KOPT-K1 (cell line): ENCODE measurements around the gene YKT6.
A peak's percentile ranks its signal among the peaks of the same experiment; 100 is the strongest.

Experiments
- H3K27ac ChIP-seq: fragments of 200-600 bp; sonication (generic); 2 replicates; pipeline ENCODE4 v1.5.1; 2016; ENCODE audit warnings: antibody characterized with exemption, mild to moderate bottlenecking, low read depth, low read length; ENCODE audit not compliant: poor library complexity, severe bottlenecking
- H3K36me3 ChIP-seq: fragments of 200-600 bp; sonication (generic); 2 replicates; pipeline ENCODE4 v1.5.1; 2017; ENCODE audit warnings: antibody characterized with exemption, mild to moderate bottlenecking, low read length, moderate library complexity; ENCODE audit not compliant: insufficient read depth
- H3K9me3 ChIP-seq: fragments of 200-600 bp; sonication (generic); 2 replicates; pipeline ENCODE4 v1.5.1; 2017; ENCODE audit warnings: antibody characterized with exemption, low read length, mild to moderate bottlenecking; ENCODE audit not compliant: insufficient read depth, poor library complexity, severe bottlenecking

Gene YKT6

DNA sequence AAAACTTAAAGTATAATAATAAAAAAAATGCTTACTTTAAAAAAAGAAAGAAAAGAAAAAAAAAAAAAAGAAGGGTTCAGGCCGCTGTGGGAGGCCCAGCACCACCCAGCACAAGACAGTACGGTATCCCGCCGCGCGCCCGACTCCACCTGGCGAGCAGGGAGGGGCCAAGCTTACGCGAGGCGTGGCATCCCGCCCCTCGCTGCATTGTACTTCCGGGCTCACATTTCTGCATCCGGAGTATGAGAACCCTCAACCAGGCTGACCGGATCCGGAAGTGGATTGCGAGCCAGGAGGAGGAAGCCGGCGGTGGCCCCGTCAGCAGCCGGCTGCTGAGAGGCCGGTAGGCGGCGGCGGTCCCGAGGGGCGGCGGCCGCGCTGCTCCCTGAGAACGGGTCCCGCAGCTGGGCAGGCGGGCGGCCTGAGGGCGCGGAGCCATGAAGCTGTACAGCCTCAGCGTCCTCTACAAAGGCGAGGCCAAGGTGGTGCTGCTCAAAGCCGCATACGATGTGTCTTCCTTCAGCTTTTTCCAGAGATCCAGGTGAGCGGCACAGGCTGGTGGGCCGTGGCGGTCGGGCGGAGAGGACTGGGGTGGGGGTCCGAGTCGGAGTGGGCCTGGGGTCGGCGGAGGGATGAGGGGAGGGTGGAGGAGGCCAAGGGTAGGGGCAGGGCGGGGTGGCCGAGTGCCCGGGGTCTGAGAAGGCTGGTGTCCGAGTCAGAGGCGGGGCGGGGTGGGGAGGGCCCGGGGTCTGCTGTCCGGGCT is at the start of gene YKT6:
TSS of gene YKT6 (plus strand) at position 280 of the 763 bp plus-strand sequence. CDS start at position 438, 158 bp downstream.
- Histone ChIP-seq H3K27ac (peak within 1 kb of the TSS; percentile 70), H3K36me3 (peaks cover 24% of the 10 kb centered on the region)

DNA sequence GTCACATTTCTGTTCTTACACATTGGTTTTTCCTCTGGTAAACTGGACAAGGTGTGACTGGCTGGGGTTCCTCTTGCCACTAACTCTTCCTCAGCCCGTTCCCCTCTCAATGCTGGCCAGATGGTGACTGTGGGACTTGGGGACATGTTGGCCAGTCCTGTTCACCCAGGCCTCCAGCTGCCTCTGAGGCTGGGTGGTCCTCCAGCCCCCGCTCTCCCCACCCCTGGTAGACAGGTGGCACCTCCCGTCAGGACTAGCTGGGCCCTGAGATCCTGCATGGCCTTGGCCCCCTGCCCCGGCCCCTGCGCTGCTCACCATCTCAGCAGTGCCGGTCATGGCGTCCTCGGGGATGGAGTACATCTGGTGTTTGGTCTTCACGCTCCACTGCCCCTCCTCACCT is 48.8 kb upstream of the YKT6 start:
- H3K27ac ChIP-seq: no peak overlapping the region
- no peaks in the 10 kb centered on the region for H3K9me3 ChIP-seq
- no peaks in the 10 kb centered on the region for H3K36me3 ChIP-seq

More for the DNA sequence above, at the start of gene YKT6:
- no peaks in the 10 kb centered on the region for H3K9me3 ChIP-seq

DNA sequence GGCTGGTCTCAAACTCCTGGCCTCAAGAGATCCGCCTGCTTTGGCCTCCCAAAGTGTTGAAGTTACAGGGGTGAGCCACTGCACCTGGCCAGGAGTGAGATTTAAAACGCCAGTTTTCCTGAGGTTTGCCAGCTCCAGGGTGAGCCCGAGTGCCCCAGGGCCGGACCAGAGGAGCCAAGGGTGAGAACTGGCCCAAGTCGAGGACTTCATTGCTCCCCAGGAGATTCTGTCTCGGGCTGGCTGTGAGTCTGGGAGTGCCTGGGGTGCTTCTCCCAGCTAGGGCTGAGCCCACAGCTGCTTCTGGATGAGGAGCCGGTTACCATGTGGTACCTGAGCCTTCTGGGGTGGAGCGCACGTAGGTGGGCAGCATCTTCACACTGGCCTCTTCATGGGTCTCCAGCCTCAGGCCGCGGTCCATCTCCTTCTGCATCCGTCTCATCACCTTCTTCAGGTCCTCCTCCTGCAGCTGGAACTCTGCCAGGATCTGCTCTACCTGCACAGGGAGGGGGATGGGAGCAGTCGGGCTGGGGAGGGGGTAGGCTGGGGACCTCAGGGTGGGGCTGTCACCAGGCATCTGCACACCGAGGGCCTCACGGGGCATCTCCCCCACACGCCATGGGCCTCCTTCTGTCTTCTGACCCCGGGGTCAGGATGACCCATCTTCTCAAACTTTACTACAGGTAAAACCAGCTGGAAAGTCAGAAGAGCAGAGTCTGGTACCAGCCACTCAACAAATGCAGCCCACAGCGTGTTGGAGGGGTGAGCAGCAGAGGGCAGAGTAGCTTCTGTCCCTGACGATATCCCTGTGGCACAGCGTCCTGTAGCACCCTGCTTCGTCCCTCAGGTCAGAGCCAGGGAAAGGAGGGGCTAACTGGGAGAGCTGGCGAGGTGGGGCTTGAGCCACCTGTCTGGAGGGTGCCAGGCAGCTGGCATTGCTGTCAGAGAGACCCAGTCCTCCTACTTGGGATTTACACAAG is 47.5 kb upstream of the YKT6 start:
- Histone ChIP-seq H3K27ac (no peak overlapping the region), H3K9me3 (no peaks in the 10 kb centered on the region), H3K36me3 (no peaks in the 10 kb centered on the region)

DNA sequence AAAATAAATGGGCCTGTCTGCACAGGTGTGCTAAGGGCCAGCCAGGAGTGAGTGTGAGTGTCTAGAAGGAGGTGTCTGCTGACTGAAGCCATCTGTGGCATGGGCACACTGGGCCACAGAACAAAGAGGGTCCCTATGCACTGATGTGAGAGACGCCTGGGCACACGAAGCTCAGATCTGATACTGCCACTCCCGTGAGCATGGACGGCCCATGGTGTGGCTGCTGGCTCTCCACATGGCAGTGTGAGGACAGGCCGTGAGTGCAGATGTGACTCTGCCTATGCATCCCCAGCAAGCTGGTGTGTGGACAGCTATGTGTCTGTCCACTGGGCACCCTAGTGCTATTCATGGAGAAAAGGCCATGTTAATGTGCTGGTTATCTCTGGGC is 46.8 kb upstream of the YKT6 start:
- no peaks in the 10 kb centered on the region for H3K36me3 ChIP-seq
- H3K27ac ChIP-seq: no peak overlapping the region
- H3K9me3 ChIP-seq: no peaks in the 10 kb centered on the region

DNA sequence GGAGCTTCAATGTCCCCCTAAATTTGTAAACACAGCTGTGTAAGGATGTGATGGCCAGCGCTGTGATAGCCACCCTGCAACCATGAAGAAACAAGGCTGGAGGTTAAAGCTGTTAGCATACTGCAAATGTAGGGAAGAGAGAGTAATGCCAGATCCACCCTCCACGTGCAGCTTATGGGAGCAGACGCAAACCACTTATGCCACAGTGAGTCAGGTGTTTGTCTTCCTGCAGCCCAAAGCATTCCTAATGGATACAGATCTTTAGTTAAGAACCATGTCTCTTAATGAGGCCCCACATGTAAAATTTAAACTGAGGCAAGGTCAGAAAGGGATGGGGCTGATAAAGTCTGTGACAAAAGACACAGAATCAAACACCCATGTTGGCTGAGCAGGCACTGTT is 46.1 kb upstream of the YKT6 start:
- no peak overlapping the region for H3K27ac ChIP-seq
- H3K36me3 ChIP-seq: no peaks in the 10 kb centered on the region
- H3K9me3 ChIP-seq: no peaks in the 10 kb centered on the region

DNA sequence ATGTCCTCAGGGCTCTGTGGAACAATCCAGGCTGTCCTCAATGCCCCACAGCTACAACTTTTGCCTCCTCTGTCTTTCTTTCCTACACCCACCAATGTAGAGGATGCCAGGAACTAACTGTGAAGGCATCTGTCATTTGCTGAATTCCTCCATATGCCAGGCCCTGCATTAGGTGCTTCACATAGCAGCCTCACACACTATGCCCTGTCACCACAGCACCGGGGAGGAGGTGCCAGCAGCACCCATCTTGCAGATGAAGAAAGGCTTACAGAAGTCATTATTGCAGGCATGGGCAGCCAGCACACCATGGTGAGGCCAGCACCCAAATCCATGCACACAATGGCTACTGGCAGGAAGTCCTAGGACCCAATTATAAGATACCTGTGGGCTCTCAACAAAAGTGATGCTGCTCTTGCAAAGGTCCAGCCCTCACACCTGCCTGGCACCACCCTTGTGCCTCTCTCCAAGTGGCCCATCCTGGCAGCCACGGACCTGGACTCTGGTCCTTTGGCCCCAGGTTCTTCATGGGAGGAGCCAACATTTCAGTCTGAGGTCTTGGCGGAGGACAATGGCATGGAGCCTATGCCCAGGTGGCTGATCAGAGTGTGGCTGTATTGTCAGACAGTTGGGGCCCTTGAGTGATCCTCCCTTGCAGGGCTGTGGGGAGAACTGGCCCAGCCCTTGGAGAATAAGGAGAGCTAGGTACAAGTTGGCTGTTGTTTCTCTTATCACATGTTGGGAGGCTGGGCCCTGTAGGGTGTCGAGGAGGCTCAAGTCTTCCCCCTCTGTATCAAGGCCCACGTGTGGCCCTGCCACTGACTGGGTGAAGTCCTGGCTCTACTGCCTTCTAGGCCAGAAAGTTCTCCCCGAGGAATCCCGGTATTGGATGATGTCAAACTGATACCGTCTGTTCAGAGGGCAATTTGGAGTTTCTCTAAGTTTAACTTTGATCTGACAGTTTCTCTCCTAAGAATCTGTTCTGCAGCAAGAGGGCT is 45.3 kb upstream of the YKT6 start:
- H3K36me3 ChIP-seq: no peaks in the 10 kb centered on the region
- no peak overlapping the region for H3K27ac ChIP-seq
- no peaks in the 10 kb centered on the region for H3K9me3 ChIP-seq

DNA sequence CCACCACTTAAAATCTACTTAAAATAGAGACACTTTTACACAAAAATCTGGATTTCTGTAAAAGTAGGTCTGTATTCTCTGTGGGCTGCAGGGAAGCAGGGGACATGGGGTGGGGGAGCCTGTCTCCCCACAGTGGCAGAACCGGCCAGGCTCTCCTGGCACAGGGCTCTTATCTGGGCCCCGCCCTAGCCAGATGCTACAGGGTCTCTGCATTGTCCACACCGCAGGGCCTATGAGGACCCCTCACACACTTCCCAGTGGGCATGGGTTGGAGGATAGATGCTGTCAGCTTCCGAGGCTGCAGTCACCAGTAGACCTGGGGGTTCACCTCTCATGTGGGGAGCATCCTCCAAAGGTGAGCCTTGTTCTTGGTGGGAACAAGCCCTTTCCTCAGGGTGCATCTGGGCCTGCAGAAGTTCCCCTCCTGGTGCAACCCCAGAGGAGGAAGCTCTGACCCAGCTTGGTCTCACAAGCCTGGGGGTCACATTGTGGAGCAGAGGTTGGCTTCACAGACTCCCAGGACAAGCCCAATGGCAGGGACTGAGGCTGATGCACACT is 44.2 kb upstream of the YKT6 start:
- no peaks in the 10 kb centered on the region for H3K9me3 ChIP-seq
- no peaks in the 10 kb centered on the region for H3K36me3 ChIP-seq
- H3K27ac ChIP-seq: no peak overlapping the region

DNA sequence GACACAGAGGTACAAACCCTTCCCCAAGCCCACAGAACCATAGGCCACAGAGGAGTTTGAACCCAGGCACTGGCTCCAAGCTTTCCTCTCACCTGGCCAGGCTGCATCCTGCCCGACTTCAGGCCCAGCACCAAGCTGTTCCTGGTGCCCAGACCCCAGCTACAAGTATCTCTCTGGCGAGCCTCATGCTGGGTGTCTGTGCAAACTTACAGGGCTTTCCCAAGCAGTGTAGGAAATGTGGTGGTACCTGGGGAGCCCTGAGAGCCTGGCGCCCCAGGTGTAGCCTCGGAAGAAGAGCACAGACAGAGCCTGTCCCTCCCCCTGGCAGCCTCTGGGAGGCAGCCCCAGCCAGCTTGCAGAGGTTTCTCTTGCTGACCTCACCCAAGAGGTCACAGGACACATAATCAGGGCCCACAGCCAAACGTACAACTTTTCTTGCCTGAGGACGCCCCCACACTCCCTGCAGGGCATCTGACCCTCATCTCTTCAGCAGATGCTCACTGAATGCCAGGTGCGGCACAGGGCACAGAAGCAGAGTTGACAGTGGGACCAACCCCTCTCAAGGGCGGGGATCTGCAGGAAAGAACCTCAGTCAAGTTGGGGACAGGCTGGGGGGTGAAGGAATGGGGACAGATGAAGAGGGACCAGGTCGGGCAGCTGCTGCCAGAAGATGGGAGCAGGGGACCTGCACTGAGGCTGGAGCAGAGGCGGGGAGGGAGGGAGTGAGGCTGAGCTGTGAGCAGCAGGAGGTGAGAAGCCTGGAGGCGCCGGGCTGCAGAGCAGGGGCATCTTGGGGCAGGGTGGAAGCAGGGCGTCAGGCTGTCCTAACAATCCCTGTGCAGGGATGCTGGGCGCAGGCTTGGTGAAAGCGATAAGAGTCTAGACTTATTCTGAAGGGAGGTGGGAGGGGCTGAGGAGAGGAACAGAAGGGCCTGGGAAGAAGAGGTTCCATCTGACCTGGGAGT is 43.4 kb upstream of the YKT6 start:
- Histone ChIP-seq H3K36me3 (no peaks in the 10 kb centered on the region), H3K9me3 (no peaks in the 10 kb centered on the region), H3K27ac (no peak overlapping the region)

- no peaks in the 10 kb centered on the region for H3K9me3 ChIP-seq
- no peak overlapping the region for H3K27ac ChIP-seq
- H3K36me3 ChIP-seq: no peaks in the 10 kb centered on the region
Measured at GRCh38 chr7:44158096-44158872, 42.5 kb upstream of the YKT6 start.

GRCh38 chr7:44158873-44159631 is 41.7 kb upstream of the YKT6 start:
- Histone ChIP-seq H3K9me3 (no peaks in the 10 kb centered on the region), H3K36me3 (no peaks in the 10 kb centered on the region), H3K27ac (no peak overlapping the region)

- Histone ChIP-seq H3K27ac (no peak overlapping the region), H3K36me3 (no peaks in the 10 kb centered on the region), H3K9me3 (peaks cover 4% of the 10 kb centered on the region)
Measured at GRCh38 chr7:44159824-44160630, 40.8 kb upstream of the YKT6 start.

GRCh38 chr7:44161371-44161770 is 39.4 kb upstream of the YKT6 start:
- Histone ChIP-seq H3K9me3 (peaks cover 4% of the 10 kb centered on the region), H3K36me3 (no peaks in the 10 kb centered on the region), H3K27ac (no peak overlapping the region)
